Measurements from ENCODE around the gene CFAP61. TPM values are rescaled to one million over a fixed set of nuclear protein-coding genes. Genes with fewer than 3 reads are reported as not detected.

Gene CFAP61
- total RNA-seq, 1 donor from 2014 or later: 0.45 TPM

DNA sequence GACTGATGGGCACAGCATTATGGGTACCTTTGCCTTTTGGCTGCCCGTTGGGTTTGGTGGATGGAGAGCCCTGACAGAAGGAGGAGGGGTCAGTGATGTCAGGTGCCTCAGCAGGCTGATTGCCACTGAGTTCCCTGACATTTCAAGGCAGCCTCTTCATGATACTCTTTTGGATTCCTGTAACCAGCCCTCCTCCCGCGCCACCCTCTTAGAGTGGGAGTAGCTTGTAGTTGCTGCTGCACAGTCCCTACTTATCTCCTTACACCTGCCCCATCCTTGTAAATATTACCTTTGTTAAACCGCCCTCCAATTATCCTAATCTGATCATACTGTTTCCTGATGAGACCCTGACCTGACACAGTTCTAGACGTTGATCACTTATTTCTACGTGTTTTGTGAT, 140.0 kb downstream of the CFAP61 start:
- peaks cover 4% of the 10 kb centered on the region for H3K9me3 Mint-ChIP-seq
- H3K4me3 Mint-ChIP-seq: no peak overlapping the region
- H3K27me3 Mint-ChIP-seq (ENCODE audit: low read depth): peaks cover 40% of the 10 kb centered on the region
- DNase-seq (ENCODE audit: low spot score in 2 of 2, unreplicated experiment in 2 of 2): no peak
- no peaks in the 10 kb centered on the region for H3K4me1 Mint-ChIP-seq
- TF ChIP-seq CTCF (IDR thresholded peaks at IDR 0.05; ENCODE audit: unreplicated experiment): no peak
- no peak overlapping the region for H3K27ac Mint-ChIP-seq
- H3K36me3 Mint-ChIP-seq: no peaks in the 10 kb centered on the region

DNA sequence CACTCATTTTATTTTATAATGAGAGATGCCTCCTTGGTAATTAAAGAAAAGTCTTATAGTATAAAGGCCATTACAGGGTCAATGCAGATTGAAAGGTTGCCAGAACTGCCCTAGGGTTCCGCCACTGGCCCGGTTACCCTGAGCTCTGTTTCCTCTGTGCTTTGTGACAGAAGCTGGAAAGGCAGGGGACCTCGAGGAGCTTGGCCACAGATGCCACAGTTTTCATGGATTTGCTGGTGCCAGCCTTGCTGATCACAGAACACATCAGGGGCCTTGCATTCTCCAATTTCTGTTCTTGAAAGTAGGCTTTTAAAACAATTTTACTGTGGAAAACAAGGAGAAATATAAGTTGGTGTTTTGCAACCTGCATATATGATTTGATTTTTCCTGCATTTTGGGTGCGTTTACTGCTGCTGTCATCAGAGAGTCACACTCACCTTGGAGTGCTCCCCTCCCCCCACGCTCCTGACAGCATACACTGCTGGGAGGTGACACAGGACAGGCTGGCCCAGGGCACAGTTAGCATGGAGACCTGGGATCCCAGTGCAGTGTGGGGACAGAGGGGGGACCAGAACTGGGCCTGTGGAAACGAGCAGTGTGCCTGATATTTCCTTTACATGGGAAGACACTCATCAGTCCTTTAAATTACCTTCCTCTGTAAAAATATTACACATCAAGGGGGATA, 142.8 kb downstream of the CFAP61 start:
- Mint-ChIP-seq H3K27me3 (ENCODE audit: low read depth) (peaks cover 35% of the 10 kb centered on the region), H3K9me3 (peaks cover 4% of the 10 kb centered on the region), H3K36me3 (no peaks in the 10 kb centered on the region), H3K4me1 (peaks cover 19% of the 10 kb centered on the region), H3K4me3 (no peak overlapping the region), H3K27ac (no peak overlapping the region)
- no peak for TF ChIP-seq CTCF (IDR thresholded peaks at IDR 0.05; ENCODE audit: unreplicated experiment)
- no peak for DNase-seq (ENCODE audit: low spot score in 2 of 2, unreplicated experiment in 2 of 2)

DNA sequence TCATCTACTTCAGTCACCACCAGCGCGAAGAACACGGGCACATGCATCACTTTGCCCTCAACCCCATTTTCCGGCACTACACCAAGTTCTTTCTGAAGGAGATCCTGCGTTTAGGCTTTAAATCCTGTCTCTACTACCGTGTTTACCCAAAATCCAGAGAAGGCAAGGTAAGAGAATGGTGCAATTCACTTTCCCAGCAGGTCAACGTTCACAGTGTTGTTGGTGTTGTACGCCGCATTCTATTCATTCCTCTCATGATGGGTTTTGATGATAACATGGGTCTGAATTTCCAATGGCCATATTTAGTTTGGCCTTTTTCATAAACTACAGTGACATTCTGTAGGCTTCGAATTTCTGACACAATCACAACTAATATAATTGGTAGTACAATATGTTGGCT, 144.3 kb downstream of the CFAP61 start:
- Mint-ChIP-seq H3K27ac (no peak overlapping the region), H3K36me3 (no peaks in the 10 kb centered on the region), H3K4me1 (peaks cover 24% of the 10 kb centered on the region), H3K9me3 (peaks cover 4% of the 10 kb centered on the region), H3K27me3 (ENCODE audit: low read depth) (peaks cover 30% of the 10 kb centered on the region), H3K4me3 (no peak overlapping the region)
- DNase-seq (ENCODE audit: low spot score in 2 of 2, unreplicated experiment in 2 of 2): no peak
- no peak for TF ChIP-seq CTCF (IDR thresholded peaks at IDR 0.05; ENCODE audit: unreplicated experiment)

DNA sequence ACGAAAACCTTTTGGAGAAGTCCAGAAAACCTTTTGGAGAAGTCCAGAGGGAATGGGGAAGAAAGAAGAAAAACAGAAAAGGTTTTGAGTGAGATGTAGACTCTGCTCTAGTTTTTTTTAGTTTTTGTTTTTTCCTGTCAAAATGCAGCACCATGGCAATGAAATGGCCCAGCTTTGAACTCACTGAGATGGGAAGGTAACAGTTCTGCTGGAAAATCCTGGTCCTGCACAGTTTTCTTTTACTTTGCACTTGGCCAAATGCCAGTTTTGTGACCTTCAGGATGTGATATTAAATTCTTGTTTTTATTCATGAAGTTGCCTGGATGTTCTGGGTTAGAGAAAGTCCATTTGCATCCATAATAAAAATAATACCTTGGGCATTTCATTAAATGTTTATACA, 145.7 kb downstream of the CFAP61 start:
- Mint-ChIP-seq H3K36me3 (no peaks in the 10 kb centered on the region), H3K9me3 (peaks cover 4% of the 10 kb centered on the region), H3K27ac (no peak overlapping the region), H3K4me1 (peaks cover 24% of the 10 kb centered on the region), H3K27me3 (ENCODE audit: low read depth) (peaks cover 20% of the 10 kb centered on the region), H3K4me3 (no peak overlapping the region)
- no peak for DNase-seq (ENCODE audit: low spot score in 2 of 2, unreplicated experiment in 2 of 2)
- TF ChIP-seq CTCF (IDR thresholded peaks at IDR 0.05; ENCODE audit: unreplicated experiment): no peak

DNA sequence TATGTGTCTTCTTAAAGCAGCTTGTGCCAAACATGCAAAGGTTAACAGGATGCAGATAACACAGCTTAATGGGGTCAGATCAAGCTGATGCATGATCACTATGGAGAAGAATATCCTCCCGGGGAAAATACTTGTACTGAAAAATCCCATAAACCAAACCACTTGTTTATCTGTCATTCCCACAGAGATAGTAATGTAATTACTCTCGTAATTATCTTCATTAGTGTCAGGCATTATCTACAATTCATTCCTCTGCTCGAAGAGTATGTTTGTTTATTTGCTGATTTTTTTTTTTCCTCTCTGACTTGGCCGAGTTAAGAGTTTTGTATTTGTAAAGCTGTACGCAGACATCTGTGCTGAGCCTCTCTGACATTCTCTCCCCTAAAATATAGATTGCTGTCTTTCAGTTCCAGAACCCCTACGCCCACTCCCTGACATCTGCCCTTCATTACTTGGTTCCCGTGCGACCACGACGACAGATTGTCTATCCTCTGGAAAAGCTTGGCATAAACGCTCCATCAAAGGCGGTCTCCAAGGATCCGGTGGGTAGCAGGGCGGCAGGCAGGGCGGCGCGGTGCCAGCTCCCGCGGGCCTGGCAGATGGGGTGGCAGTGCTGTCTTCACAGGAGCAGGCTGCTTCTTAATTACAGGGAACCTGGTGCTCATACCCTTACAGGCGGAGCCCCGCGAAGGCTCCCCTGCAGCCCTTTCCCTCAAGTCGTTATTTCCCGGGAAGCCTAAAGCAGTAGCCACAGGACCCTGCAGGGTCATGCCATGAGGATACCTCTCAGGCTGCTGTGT, 147.2 kb downstream of the CFAP61 start:
- no peaks in the 10 kb centered on the region for H3K9me3 Mint-ChIP-seq
- no peak overlapping the region for H3K4me3 Mint-ChIP-seq
- no peak for DNase-seq (ENCODE audit: low spot score in 2 of 2, unreplicated experiment in 2 of 2)
- H3K36me3 Mint-ChIP-seq: no peaks in the 10 kb centered on the region
- no peak overlapping the region for H3K27ac Mint-ChIP-seq
- H3K27me3 Mint-ChIP-seq (ENCODE audit: low read depth): peaks cover 10% of the 10 kb centered on the region
- no peak for TF ChIP-seq CTCF (IDR thresholded peaks at IDR 0.05; ENCODE audit: unreplicated experiment)
- H3K4me1 Mint-ChIP-seq: peaks cover 34% of the 10 kb centered on the region
